Measurements from ENCODE around the gene TTLL10.
"Not testable (repeated sequence)": the region's sequence is repeated elsewhere in the genome, so short reads cannot be mapped to it uniquely, and the experiment has no call there.

The TTLL10 gene

DNA sequence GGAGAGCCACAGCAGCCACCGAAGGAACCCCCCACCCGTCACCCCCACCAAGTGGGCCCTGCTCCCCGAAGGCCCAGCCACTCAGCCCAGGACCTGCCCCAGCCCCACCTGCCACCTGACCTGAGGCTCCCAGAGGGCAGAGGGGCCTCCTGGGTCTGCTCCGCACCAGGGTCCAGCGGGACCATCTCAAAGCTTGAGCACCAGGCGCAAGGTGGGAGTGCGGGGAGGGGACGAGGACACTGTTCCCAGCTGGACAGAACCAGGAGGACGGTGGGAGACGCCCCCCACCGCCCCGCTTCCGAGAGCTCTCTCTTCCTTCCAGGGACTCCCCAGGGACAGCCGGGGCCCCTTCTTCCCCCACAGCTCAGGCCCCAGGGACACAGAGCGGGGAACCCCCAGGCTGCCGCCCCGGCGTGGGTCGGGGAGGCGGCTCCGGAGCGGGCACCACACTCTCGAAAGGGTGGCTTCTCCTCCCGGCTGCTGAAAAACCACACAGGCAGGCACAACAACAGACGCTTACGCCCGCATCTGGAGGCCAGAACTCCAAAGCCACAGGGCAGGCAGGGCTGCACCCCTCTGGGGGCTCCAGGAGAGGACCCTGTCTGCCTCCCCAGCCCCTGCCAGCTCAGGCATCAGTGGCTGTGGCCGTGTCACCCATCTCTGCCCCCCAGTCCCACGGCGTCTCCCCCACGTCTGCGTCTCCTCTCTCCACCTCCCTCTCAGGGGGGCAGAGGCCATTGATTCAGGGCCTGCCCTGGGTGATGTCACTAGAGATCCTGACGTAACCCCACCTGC, 1.9 kb upstream of the TTLL10 start:
- DNase-seq (ENCODE audit: low spot score): peak; percentile 52

DNA sequence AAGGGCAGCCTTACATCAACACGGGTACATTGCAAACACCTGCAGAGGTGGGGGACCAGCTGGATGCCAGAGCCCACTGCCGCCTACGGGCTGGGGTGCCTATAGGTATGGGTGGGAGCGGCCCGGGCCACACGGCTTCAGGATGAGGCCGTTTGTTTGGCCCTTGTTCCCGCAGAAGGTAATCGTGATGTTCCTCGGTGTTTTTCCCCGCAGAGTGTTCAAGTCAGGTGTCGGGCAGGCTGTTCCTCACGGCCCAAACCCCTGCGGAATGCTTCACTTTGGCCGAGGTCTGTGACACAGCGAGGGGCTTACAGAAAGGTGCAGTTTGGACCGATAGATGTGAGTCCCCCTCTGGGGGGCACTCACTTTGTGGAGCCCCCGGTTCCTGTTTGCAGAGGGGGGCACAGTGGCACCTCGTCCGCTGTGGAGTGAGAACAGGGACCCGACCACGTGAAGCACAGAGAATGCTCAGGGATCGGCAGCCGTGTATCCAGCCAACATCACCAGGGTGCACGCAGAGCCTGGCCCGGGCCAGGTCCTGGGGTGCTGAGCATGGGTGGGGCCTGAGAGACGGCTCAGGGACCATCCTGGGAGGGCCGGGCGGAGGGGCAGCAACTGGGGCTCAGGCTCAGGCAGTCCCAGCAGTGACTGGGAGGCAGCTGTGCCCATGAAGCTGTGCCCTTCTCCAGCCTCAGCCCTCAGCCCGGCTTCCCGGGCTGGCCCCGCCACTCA, 453 bp upstream of the TTLL10 start:
- no peak for DNase-seq (ENCODE audit: low spot score)

DNA sequence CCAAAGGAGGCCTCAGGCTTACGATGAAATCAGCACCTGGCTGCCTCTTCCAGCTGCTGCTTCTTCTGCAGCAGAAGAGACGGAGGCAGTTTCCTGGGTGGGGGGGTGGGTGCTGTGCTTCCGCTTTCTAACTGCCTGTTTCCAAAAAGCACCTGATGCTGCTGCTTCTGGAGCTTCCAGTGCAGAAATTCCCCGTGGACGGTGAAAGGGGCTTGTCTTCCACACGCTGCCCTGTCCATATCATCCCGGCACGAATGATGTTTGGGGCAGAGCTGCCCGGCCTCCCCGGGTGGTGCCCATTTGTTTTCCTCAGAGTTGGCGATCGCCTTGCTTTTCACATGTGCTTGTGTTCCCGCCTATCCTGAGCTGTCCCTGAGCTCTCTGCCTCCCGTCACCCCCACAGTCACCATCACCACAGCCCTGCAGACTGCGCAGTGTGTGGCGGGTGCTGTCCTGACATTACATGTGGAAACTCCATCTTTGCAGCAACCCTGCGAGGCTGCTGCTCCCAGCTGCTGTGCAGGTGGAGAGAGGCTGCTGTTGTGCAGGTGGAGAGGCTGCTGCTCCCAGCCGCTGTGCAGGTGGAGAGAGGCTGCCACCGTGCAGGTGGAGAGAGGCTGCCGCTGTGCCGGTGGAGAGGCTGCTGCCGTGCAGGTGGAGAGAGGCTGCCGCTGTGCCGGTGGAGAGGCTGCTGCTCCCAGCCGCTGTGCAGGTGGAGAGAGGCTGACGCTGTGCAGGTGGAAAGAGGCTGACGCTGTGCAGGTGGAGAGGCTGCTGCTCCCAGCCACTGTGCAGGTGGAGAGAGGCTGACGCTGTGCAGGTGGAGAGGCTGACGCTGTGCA, 1.8 kb downstream of the TTLL10 start:
- no peak for DNase-seq (ENCODE audit: low spot score)

DNA sequence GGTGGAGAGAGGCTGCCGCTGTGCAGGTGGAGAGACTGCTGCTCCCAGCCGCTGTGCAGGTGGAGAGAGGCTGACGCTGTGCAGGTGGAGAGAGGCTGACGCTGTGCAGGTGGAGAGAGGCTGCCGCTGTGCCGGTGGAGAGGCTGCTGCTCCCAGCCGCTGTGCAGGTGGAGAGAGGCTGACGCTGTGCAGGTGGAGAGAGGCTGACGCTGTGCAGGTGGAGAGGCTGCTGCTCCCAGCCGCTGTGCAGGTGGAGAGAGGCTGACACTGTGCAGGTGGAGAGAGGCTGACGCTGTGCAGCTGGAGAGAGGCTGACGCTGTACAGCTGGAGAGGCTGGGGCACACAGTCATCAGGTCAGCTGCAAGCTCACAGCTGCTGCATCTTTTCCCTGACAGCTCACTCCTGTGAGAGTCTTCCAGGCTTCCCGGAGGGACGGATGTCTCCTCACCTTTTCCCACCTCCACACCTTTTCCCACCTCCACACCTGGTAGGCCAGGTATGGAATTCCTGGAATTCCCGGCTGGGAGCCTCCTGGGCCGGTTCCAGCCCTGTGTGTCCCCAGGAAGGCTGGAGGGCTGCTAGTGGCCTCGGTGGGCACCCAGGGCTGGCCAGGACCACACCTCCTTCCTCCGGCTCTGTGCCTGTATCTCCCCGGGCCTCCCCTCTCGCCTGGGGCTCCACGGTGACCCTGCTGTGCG, 2.5 kb downstream of the TTLL10 start:
- DNase-seq (ENCODE audit: low spot score): not testable (repeated sequence)

DNA sequence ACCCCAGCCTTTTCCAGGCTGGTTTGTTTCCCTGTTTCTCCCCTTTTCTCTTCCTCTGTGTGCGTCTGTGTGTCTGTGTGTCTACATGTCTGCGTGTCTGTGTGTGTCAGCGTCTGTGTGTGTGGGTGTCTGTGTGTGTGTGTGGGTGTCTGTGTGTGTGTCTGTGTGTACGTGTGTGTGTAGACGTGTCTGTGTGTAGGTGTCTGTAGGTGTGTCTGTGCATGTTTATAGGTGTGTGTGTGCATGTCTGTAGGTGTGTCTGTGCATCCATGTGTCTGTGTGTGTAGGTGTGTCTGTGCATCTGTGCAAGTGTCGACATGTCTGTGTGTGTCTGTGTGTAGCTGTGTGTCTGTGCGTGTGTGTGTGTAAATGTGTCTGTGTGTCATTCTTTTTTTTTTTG, 3.3 kb downstream of the TTLL10 start:
- DNase-seq (ENCODE audit: low spot score): no peak

DNA sequence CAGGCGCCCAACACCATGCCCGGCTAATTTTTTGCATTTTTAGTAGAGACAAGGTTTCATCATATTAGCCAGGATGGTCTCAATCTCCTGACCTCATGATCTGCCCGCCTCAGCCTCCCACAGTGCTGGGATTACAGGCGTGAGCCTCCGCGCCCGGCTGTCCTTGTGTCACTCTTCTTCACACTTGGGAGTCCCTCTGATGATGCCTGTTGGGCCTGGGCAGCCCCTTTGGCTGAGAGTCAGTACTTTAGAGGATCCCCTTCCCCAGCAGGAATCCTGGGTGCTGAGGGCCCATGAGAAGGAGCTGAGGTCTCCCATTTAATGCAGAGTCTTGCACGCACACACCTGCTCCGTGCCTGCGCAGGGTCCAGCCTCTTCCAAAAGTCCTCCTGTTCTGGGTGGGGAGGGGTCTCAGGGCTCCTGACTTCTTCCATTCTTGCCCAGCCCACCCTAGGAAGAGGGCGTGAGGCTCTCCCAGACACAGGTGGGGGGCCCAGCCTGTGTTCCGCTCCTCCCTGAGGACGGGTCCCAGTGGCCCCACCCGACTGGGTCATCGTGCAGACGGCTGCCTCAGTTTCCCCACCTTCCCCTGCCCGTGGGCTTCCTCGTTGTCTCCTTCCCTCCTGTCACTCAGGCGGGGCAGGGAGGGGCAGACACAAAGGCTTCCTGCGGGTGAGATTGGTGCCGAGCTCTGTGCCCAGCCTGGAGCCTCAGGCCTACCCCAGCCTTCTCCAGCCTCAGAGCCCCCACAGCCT, 3.9 kb downstream of the TTLL10 start:
- DNase-seq (ENCODE audit: low spot score): no peak

DNA sequence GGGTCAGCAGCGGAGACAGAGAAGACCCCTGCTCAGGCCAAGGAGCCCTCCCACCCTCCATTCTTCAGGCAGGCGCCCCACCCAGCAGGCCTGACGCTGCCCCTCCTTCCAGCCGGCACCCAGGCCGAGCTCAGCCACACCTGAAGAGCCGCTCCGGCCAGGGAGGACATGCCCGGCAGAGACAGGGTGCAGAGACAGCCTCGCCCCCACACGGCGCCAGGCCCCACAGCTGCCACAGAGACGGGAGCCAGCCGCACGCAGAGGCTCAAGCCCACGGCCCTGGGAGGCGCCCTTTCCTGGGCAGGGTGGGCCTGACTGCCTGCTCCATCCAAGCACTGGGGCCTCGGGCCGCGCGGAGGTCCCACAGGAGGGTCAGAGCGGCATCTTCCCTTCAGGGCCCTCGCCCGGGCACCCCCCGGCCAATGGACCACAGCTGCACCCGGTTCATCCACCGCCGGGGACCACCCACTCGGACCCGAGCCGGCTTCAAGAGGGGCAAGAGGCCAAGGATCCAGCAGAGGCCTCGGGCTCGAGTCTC, 5.2 kb downstream of the TTLL10 start:
- DNase-seq (ENCODE audit: low spot score): no peak

DNA sequence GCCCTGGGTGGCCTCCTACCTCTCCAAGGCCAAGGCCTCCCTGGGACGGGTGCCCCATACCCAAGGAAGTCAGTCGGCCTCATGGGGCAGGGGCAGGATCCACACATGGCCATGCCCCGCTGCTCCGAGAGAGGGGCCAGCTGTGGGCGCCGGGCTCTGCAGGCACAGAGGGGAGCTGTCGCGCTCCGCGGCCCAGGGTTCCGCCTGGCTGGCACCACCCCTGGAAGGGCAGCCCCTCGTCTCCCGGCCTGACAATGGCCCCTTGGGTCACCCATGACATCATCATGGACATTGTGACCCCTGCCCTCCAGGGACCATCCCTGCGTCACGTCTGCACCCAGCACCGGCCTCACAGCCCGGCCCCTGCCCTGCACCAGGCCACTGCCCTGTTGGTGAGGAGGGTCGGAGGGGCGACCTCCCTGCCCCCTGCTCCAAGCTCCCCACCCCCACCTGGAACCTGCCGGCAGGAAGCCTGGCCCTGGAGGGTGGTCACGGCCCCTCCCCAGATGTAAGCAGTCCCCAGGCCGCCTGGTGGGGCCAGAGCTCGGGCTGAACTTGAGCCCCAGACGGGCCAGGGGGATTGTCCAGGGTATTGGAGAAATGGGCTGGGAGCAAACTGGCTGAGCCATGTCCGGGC, 5.8 kb downstream of the TTLL10 start:
- no peak for DNase-seq (ENCODE audit: low spot score)

DNA sequence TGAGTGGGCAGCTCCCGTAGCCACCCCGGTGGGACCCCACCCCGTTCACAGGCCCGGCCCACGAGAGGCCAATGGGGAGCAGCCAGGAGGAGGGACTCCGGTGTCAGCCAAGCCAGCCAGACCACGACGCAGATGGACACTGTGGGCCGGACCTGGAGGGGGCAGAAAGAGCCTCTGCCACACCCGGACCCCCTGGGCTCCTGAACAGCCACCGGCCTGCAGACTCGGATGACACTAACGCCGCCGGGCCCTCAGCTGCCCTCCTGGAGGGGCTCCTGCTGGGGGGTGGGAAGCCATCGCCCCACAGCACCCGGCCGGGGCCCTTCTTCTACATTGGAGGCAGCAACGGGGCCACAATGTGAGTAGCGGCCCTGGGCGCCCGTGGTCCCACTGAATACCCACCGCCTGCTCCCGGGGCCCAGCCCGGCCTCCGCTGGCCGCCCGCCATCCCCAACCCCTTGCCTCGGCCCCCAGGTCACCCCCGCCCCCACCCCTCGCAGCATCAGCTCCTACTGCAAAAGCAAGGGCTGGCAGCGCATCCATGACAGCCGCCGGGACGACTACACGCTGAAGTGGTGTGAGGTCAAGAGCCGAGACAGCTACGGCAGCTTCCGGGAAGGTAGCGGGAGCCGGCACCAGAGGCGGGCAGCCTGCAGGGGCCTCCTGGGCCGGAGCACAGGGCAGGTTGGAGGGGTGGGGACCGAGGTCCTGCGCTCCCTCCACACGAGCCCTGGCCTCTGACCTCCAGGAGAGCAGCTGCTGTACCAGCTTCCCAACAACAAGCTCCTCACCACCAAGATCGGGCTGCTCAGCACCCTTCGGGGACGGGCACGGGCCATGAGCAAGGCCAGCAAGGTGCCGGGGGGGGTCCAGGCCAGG, 6.5 kb downstream of the TTLL10 start:
- no peak for DNase-seq (ENCODE audit: low spot score)

DNA sequence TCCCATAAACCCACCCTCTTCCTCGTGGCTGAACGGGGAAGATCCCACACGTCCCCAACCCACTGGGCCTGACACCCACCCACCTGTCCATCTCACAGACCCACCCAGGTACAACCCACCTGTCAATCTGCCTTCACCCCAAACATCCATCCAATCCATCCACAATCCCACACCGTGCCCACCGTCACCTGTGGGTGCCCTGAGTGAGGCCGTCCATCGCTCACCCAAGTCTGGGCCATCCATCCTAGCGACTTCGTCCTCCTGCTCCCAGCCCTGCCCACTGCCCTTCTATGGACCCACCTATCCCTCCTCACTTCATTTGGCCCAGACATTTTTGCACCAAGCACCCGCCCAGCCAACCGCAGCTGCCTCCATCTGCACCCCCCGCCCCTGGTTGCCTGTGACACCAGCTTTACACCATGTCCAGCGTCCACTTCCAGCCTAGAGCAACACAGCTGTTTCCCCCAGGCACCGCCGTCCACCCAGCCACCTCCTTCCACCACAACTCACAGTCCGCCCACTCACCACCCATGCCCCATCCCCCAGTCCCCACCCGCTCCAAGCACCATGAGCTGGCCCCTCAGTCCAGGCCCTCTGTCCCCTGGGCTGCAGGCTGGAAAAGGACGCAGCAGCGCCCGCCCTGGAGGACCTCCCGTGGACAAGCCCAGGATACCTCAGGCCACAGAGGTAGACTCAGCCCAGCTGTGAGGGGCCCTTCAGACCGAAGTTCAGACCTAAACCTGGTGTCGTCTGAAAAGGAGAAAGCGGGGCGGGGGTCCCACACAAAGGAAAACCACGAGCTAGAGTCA, 7.7 kb downstream of the TTLL10 start:
- DNase-seq (ENCODE audit: low spot score): no peak

DNA sequence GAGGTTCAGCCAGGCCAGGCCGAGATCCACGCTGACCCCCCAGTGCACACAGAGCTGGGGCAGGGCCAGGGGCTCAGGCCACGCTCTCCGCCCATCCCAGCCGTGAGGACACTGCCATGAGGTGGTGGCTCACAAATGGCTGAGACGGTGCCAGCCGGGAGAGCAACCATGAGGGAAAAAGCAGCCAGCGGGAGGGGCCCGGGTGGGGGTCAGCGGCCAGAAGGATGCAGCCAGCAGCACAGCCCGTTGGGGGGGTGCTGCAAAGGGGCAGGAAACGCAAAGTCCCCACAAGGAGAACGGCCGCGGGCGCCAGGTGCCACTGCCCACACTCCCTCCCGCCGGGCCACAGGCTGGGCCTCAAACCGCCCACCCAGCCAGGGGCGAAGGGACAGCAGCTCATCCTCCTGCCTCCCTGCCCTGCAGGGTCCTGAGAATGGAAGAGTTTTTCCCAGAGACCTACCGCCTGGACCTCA, 8.3 kb downstream of the TTLL10 start:
- no peak for DNase-seq (ENCODE audit: low spot score)

DNA sequence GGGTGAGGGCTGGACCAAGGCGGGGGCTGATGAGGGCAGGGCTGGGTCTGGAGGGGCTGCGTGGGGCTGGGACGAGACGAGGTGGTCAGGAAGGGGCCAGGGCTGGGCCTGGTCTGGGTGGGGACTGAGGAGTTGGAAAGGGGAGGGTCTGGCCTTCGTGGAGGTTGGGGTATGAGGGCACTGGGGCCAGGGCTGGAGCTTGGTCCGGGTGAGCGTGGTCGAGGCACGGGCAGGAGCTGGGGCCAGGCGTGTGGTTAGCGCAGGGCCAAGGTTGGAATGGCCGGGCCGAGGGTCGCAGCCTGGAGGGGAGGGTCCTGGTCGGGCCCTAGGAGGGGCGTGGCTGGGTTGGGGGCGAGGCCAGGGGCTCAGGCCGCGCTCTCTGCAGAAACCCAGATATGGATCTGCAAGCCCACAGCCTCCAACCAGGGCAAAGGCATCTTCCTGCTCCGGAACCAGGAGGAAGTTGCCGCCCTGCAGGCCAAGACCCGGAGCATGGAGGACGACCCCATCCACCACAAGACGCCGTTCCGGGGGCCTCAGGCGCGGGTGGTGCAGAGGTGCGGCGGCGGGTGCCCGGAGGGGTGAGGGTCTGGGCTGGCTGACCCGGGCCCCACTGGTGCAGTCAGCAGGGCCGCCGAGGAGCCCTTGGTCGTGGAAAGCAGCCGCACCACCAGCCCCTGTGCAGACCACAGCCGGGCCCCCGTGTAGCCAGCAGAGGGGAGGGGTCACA, 9.0 kb downstream of the TTLL10 start:
- DNase-seq (ENCODE audit: low spot score): no peak

DNA sequence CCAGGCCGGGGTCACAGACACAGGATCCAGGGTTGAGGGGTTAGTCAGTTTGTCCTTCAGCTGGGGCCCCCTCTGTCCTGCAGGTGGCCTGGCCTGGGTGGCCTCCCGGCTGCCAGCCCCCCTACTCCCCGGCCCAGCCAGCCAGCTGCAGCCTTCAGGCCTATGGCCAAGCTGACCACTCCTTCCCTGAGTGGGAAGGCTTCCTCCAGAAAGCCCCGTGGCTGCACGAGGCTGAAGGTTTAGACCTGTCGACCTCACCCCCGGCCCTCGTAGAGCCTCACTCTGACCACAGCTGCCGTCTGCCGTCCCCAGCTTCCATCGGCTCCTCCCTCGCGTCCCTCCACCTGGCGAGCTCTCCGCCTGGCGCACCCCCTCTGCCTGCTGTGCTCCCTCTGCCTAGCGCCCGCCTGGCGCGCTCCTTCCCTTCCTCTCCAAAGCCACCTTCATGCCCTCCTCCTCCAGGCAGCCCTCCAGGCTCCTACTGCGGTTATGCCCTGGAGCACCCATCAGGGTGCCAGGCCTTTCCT, 9.6 kb downstream of the TTLL10 start:
- DNase-seq (ENCODE audit: low spot score): no peak

DNA sequence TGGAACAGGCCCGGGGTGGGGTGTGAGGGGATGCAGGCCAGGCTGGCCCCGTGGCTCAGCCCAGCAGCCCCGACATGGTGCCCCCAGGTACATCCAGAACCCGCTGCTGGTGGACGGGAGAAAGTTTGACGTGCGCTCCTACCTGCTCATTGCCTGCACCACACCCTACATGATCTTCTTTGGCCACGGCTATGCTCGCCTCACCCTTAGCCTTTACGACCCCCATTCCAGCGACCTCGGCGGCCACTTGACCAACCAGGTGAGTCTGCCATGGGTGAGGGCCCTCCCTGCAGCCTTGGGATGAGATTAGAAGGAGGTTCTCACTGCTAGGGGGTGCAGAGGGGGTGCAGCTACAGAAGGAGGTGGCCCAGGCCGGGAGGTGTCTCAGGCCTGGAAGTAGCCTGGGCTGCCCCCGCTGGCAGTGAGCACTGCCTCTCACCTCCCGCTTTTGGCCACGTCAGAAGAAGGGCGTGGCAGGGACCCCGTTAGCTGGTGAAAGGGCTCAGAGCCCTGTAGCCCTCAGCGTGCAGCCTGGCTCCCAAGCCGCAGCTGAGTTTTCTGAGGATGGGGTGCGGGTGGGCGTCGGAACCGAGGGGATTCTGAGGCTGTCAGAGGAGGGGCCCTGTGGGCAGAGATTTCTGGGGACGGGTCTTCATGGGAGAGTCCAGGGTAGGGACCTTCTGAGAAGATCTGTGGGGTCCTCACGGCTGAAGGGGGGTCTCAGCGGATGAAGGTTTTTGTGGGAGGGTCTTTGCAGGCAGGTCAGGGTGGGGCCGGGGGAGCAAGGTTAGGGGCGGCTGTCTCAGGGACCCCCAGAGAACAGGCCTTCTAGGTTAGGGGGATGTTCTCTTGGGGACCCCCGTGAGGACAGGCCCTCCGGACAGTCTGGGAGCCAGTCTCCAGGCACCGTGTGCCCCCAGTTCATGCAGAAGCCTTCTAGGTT, 10.4 kb downstream of the TTLL10 start:
- no peak for DNase-seq (ENCODE audit: low spot score)

DNA sequence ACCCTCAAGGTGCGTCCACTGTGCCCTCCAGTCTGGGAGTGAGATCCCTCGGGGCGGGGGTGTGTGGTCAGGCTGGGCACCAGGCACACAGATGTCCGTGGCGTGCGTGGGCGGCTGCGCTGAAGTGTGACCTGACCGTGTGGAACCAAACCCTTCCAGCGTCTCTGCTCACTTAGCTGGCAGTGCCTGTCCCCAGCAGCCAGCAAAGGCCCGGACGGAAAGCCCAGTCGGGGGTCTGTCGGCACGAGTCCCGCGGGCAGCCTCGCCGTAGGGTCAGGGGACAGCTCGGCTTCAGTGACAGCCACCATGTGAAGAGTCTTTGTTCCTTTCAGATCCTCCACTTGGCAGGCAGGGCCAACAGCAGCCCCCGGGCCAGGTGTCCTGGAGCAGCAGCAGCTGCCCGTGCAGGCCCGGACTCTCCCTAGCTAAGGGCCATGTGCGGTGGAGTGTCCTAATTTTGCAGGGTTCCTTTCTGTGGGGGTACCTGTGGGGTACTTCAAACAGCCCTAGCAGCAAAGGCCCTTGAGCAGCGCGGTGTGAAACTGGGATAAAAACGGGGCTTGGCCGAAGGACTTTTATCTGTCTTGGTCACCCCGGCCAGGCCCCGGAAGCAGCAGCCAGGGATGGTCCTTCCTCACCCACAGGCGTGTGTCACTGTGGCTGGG, 11.6 kb downstream of the TTLL10 start:
- no peak for DNase-seq (ENCODE audit: low spot score)

DNA sequence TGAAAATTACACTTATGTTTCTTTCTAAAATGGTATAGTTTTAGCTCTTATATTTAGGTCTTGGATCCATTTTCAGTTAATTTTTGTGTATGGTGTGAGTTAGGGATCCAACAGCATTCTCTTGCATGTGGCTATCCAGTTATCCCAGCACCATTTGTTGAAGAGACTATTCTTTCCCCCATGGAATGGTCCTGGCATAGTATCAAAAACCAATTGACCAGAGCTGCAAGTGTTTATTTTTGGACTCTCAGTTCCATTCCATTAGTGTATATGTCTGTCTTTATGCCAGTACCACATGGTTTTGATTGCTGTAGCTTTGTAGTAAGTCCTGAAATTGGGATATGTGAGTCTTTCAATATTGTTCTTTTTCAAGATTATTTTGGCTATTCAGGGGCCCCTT, 14.3 kb downstream of the TTLL10 start:
- no peak for DNase-seq (ENCODE audit: low spot score)

Measured in germinal center (tissue), 1 donor.